HepG2 (cell line): ENCODE data around the gene MTARC1. TPM values are rescaled to one million over a fixed set of nuclear protein-coding genes. Genes with fewer than 3 reads are reported as not detected.

Experiments
- ATAC-seq: fragments of 200-7000 bp; cut with Tn5 transposase; 3 replicates; pipeline ENCODE4 v1.9.1; 2020; ENCODE audit warnings: mild to moderate bottlenecking, moderate library complexity
- BruUV-seq: library from RNA; stranded (reverse); fragments of 400-500 nt; replicated peaks from 2 replicates; lab custom pipeline; 2021; lab: Mats Ljungman, UMichigan
- CTCF ChIA-PET: fragments of 300-600 bp; formaldehyde crosslinking; extraction: SDS; loops from one replicate; lab custom pipeline; 2021; ENCODE audit warnings: low total read pairs, inconsistent platforms, low intra/inter-chr PET ratio; lab: Yijun Ruan, JAX
- POLR2A ChIA-PET: fragments of 350-600 bp; sonication (Branson Sonifier 250); formaldehyde crosslinking; loops from one replicate; lab custom pipeline; 2020; ENCODE audit warnings: antibody characterized with exemption, inconsistent platforms; lab: Yijun Ruan, JAX
- DNase-seq: peaks from one replicate; pipeline ENCODE4 v3.0.0-alpha.2; 2015; ENCODE audit warnings: low spot score
- FAIRE-seq: peaks from 3 replicates; lab custom pipeline; 2011; peaks lifted over from hg19 to GRCh38; lab: Jason Lieb, UNC
- H2AFZ ChIP-seq: one replicate; pipeline ENCODE4 v1.6.1; 2011; ENCODE audit warnings: low read length, inconsistent platforms
- H3K27ac ChIP-seq: fragments of 300-600 bp; 3 replicates; pipeline ENCODE4 v1.8.0; 2011; ENCODE audit warnings: mixed run types, mild to moderate bottlenecking, mixed read lengths, low read length, inconsistent platforms; ENCODE audit not compliant: insufficient read depth; ENCODE audit errors: extremely low read length
- H3K27me3 ChIP-seq, 2 experiments: fragments of 200-600 bp in 1 of 2; 2 replicates in 1 of 2; 3 replicates in 1 of 2; pipeline versions ENCODE4 v1.6.0 to v1.8.0; 2011; ENCODE audit warnings: low read length in 2 of 2, mild to moderate bottlenecking in 2 of 2, moderate library complexity in 2 of 2, inconsistent platforms in 1 of 2; ENCODE audit not compliant: insufficient read depth in 2 of 2, control insufficient read depth in 1 of 2
- H3K36me3 ChIP-seq, 2 experiments: fragments of 200-600 bp in 1 of 2; replicated peaks in 1 of 2; 2 replicates in 1 of 2; 3 replicates in 1 of 2; pipeline versions ENCODE4 v1.5.1 to v1.8.0; 2011; ENCODE audit warnings: low read length in 2 of 2, inconsistent platforms in 1 of 2; ENCODE audit not compliant: insufficient read depth in 2 of 2, control insufficient read depth in 1 of 2
- H3K4me1 ChIP-seq: 2 replicates; pipeline ENCODE4 v1.5.1; 2012; ENCODE audit warnings: low read length, inconsistent platforms; ENCODE audit not compliant: insufficient read depth
- H3K4me2 ChIP-seq: 2 replicates; pipeline ENCODE4 v1.6.0; 2011; ENCODE audit warnings: low read depth, low read length, inconsistent platforms
- H3K4me3 ChIP-seq, 3 experiments: fragments of 200-600 bp in 1 of 3; sonication (generic), shearing (Covaris generic) in 1 of 3; replicated peaks in 1 of 3; 2 replicates each; pipeline ENCODE4 v1.5.1; 2011 to 2016; ENCODE audit warnings: low read length in 3 of 3, inconsistent platforms in 2 of 3, low read depth in 2 of 3, mild to moderate bottlenecking in 2 of 3, control low read depth in 1 of 3, mixed read lengths in 1 of 3; ENCODE audit not compliant: insufficient read depth in 1 of 3
- H3K79me2 ChIP-seq: one replicate; pipeline ENCODE4 v1.6.1; 2011; ENCODE audit warnings: low read length, inconsistent platforms; ENCODE audit not compliant: insufficient read depth
- H3K9ac ChIP-seq: 2 replicates; pipeline ENCODE4 v1.6.0; 2011; ENCODE audit warnings: mild to moderate bottlenecking, low read depth, low read length, inconsistent platforms; ENCODE audit not compliant: insufficient read depth
- H3K9me3 ChIP-seq: 2 replicates; pipeline ENCODE4 v1.5.1; 2012; ENCODE audit warnings: mild to moderate bottlenecking, low read length
- H4K20me1 ChIP-seq: 2 replicates; pipeline ENCODE4 v1.6.0; 2011; ENCODE audit warnings: inconsistent platforms, mild to moderate bottlenecking, low read length, moderate library complexity; ENCODE audit not compliant: insufficient read depth
- ATF7-NPFF ChIP-seq: sonication (generic); formaldehyde crosslinking; IDR thresholded peaks from 2 replicates; pipeline ENCODE4 v1.8.1; 2023; ENCODE audit warnings: mild to moderate bottlenecking, low read depth, missing genetic modification reagents, moderate library complexity
- GATAD1 ChIP-seq: IDR thresholded peaks from 2 replicates; pipeline ENCODE4 v1.6.1; 2016; ENCODE audit warnings: missing genetic modification reagents, missing compliant biosample characterization
- KAT8 ChIP-seq: IDR thresholded peaks from 2 replicates; pipeline ENCODE4 v1.6.1; 2016; ENCODE audit warnings: missing genetic modification reagents, missing compliant biosample characterization
- KDM5A ChIP-seq: fragments of 200-600 bp; sonication (generic); IDR thresholded peaks from 2 replicates; pipeline ENCODE4 v1.7.0; 2018; ENCODE audit warnings: antibody characterized with exemption, mild to moderate bottlenecking, low read length, borderline replicate concordance
- MLX ChIP-seq: IDR thresholded peaks from 2 replicates; pipeline ENCODE4 v1.6.1; 2016
- MTERF4 ChIP-seq: sonication (generic); formaldehyde crosslinking; IDR thresholded peaks from 2 replicates; pipeline ENCODE4 v1.8.0; 2023; ENCODE audit warnings: mild to moderate bottlenecking, missing genetic modification reagents
- SETDB1 ChIP-seq: sonication (generic); formaldehyde crosslinking; IDR thresholded peaks from 2 replicates; pipeline ENCODE4 v1.5.1; 2020; ENCODE audit warnings: missing genetic modification reagents, mild to moderate bottlenecking, borderline replicate concordance
- SMAD9 ChIP-seq: sonication (generic); formaldehyde crosslinking; IDR thresholded peaks from 2 replicates; pipeline ENCODE4 v1.5.1; 2020; ENCODE audit warnings: mild to moderate bottlenecking, missing genetic modification reagents
- ZFP62 ChIP-seq: sonication (generic); formaldehyde crosslinking; IDR thresholded peaks from 2 replicates; pipeline ENCODE4 v1.4.0; 2020; ENCODE audit warnings: missing genetic modification reagents
- ZNF180 ChIP-seq: sonication (generic); formaldehyde crosslinking; IDR thresholded peaks from 2 replicates; pipeline ENCODE4 v1.4.0; 2020; ENCODE audit warnings: low read depth, missing genetic modification reagents, borderline replicate concordance
- ZNF263 ChIP-seq: sonication (generic); formaldehyde crosslinking; IDR thresholded peaks from 2 replicates; pipeline ENCODE4 v1.4.0; 2020; ENCODE audit warnings: missing genetic modification reagents
- ZNF619 ChIP-seq: sonication (generic); formaldehyde crosslinking; IDR thresholded peaks from 2 replicates; pipeline ENCODE4 v1.4.0; 2020; ENCODE audit warnings: mild to moderate bottlenecking, missing genetic modification reagents
- ZNF670 ChIP-seq: sonication (generic); formaldehyde crosslinking; IDR thresholded peaks from 2 replicates; pipeline ENCODE4 v1.8.0; 2022; ENCODE audit warnings: mild to moderate bottlenecking, missing genetic modification reagents, borderline replicate concordance
- ZNF691 ChIP-seq: sonication (generic); formaldehyde crosslinking; IDR thresholded peaks from 2 replicates; pipeline ENCODE4 v1.4.0; 2020; ENCODE audit warnings: missing genetic modification reagents, low read depth, mild to moderate bottlenecking, borderline replicate concordance
- ZNF740 ChIP-seq: sonication (generic); formaldehyde crosslinking; IDR thresholded peaks from 2 replicates; pipeline ENCODE4 v1.4.0; 2020; ENCODE audit warnings: missing genetic modification reagents
- ZUFSP ChIP-seq: sonication (generic); formaldehyde crosslinking; IDR thresholded peaks from 2 replicates; pipeline ENCODE4 v1.9.0; 2021; ENCODE audit warnings: missing genetic modification reagents, mild to moderate bottlenecking, borderline replicate concordance
- WGBS: methylation state at CpG from one replicate; pipeline ENCODE4 v1.1.6; 2017; ENCODE audit warnings: low lambda C conversion rate; 5-methylcytosine and 5-hydroxymethylcytosine counted together
- in situ Hi-C: cut with HindIII; loops from 2 replicates; pipeline ENCODE4 v1.10.0; 2017; ENCODE audit warnings: low pct_unique_long_range_greater_than_20kb; ENCODE audit not compliant: extremely low pct_ligation_motif_present
- intact Hi-C: fragments of 100-400 bp; cut with micrococcal nuclease; formaldehyde crosslinking; loops from one replicate; pipeline ENCODE4 v1.10.0; 2022; ENCODE audit not compliant: unreplicated experiment
- polyA plus RNA-seq, 8 experiments: library from polyadenylated mRNA; depleted of rRNA in 3 of 8; stranded (reverse) in 7 of 8; unstranded in 1 of 8; fragments of >200 nt; fragmentation: Illumina TruSeq in 4 of 8; extraction: Trizol in 4 of 8; gene quantifications; 2 replicates each; pipeline versions ENCODE4 v1.2.1 to v1.2.3, GENCODE V29; 2011 to 2016; ENCODE audit warnings: low read depth in 4 of 8, missing spikeins in 1 of 8, mixed read lengths in 1 of 8; ENCODE audit not compliant: insufficient read depth in 1 of 8
- total RNA-seq, 5 experiments: library from RNA; depleted of rRNA; stranded (reverse); fragments of >200 nt; fragmentation: Illumina TruSeq; extraction: Trizol; gene quantifications; 2 replicates each; pipeline ENCODE4 v1.2.3, GENCODE V29; 2016; ENCODE audit warnings: low read depth in 1 of 5

The MTARC1 gene
- total and polyA plus RNA-seq, 2 of the 13 experiments (the other 11 are each of a cell fraction or from before 2014, with no cell fraction given) = 19.4 to 106 TPM

- intact Hi-C loops = no loop called here
- WGBS = 94% methylated on average over 2 of the region's 2 CpGs
- FAIRE-seq = no peak
- H3K27me3 ChIP-seq = no peaks in the 10 kb centered on the region
- no peak overlapping the region for H2AFZ ChIP-seq
- no peak overlapping the region for H3K4me3 ChIP-seq
- no TSS peak for BruUV-seq
- no peak overlapping the region for H3K4me2 ChIP-seq
- ChIA-PET CTCF (no interaction called here), POLR2A (no interaction called here)
- H3K4me1 ChIP-seq = no peaks in the 10 kb centered on the region
- H3K9me3 ChIP-seq = no peaks in the 10 kb centered on the region
- H3K9ac ChIP-seq = no peak overlapping the region
- H4K20me1 ChIP-seq = no peaks in the 10 kb centered on the region
- TF ChIP-seq ZNF691 (CRISPR knock-in tag) (no peak), KDM5A (no peak), ZNF740 (CRISPR knock-in tag) (no peak), KAT8 (no peak), ATF7-NPFF (CRISPR knock-in tag) (no peak), GATAD1 (CRISPR knock-in tag) (no peak), ZNF670 (CRISPR knock-in tag) (no peak), MTERF4 (CRISPR knock-in tag) (no peak), ZNF263 (no peak), SMAD9 (no peak), ZNF180 (CRISPR knock-in tag) (no peak), ZUFSP (CRISPR knock-in tag) (no peak), MLX (CRISPR knock-in tag) (no peak), ZNF619 (CRISPR knock-in tag) (no peak), SETDB1 (CRISPR knock-in tag) (no peak), ZFP62 (CRISPR knock-in tag) (no peak)
- H3K79me2 ChIP-seq = no peaks in the 10 kb centered on the region
- no peak for ATAC-seq
- DNase-seq = no peak
- in situ Hi-C loops = no loop called here
- H3K27ac ChIP-seq = no peak overlapping the region
- no peaks in the 10 kb centered on the region for H3K36me3 ChIP-seq
These were observed 46.7 kb downstream of the MTARC1 start for GRCh38 chr1:220833436-220833835.
